HepG2 (cell line): ENCODE data around the gene TRPV4. TPM values are rescaled to one million over a fixed set of nuclear protein-coding genes. Genes with fewer than 3 reads are reported as not detected.
A peak's percentile ranks its signal among the peaks of the same experiment; 100 is the strongest.

Source experiments
- ATAC-seq: fragments of 200-7000 bp; cut with Tn5 transposase; 3 replicates; pipeline ENCODE4 v1.9.1; 2020; ENCODE audit warnings: mild to moderate bottlenecking, moderate library complexity
- BruUV-seq: library from RNA; stranded (reverse); fragments of 400-500 nt; replicated peaks from 2 replicates; lab custom pipeline; 2021; lab: Mats Ljungman, UMichigan
- CTCF ChIA-PET: fragments of 300-600 bp; formaldehyde crosslinking; extraction: SDS; loops from one replicate; lab custom pipeline; 2021; ENCODE audit warnings: low total read pairs, inconsistent platforms, low intra/inter-chr PET ratio; lab: Yijun Ruan, JAX
- POLR2A ChIA-PET: fragments of 350-600 bp; sonication (Branson Sonifier 250); formaldehyde crosslinking; loops from one replicate; lab custom pipeline; 2020; ENCODE audit warnings: antibody characterized with exemption, inconsistent platforms; lab: Yijun Ruan, JAX
- DNase-seq: peaks from one replicate; pipeline ENCODE4 v3.0.0-alpha.2; 2015; ENCODE audit warnings: low spot score
- FAIRE-seq: peaks from 3 replicates; lab custom pipeline; 2011; peaks lifted over from hg19 to GRCh38; lab: Jason Lieb, UNC
- H2AFZ ChIP-seq: one replicate; pipeline ENCODE4 v1.6.1; 2011; ENCODE audit warnings: low read length, inconsistent platforms
- H3K27ac ChIP-seq: fragments of 300-600 bp; 3 replicates; pipeline ENCODE4 v1.8.0; 2011; ENCODE audit warnings: mixed run types, mild to moderate bottlenecking, mixed read lengths, low read length, inconsistent platforms; ENCODE audit not compliant: insufficient read depth; ENCODE audit errors: extremely low read length
- H3K27me3 ChIP-seq, 2 experiments: fragments of 200-600 bp in 1 of 2; 2 replicates in 1 of 2; 3 replicates in 1 of 2; pipeline versions ENCODE4 v1.6.0 to v1.8.0; 2011; ENCODE audit warnings: low read length in 2 of 2, mild to moderate bottlenecking in 2 of 2, moderate library complexity in 2 of 2, inconsistent platforms in 1 of 2; ENCODE audit not compliant: insufficient read depth in 2 of 2, control insufficient read depth in 1 of 2
- H3K36me3 ChIP-seq, 2 experiments: fragments of 200-600 bp in 1 of 2; replicated peaks in 1 of 2; 2 replicates in 1 of 2; 3 replicates in 1 of 2; pipeline versions ENCODE4 v1.5.1 to v1.8.0; 2011; ENCODE audit warnings: low read length in 2 of 2, inconsistent platforms in 1 of 2; ENCODE audit not compliant: insufficient read depth in 2 of 2, control insufficient read depth in 1 of 2
- H3K4me1 ChIP-seq: 2 replicates; pipeline ENCODE4 v1.5.1; 2012; ENCODE audit warnings: low read length, inconsistent platforms; ENCODE audit not compliant: insufficient read depth
- H3K4me2 ChIP-seq: 2 replicates; pipeline ENCODE4 v1.6.0; 2011; ENCODE audit warnings: low read depth, low read length, inconsistent platforms
- H3K4me3 ChIP-seq, 3 experiments: fragments of 200-600 bp in 1 of 3; sonication (generic), shearing (Covaris generic) in 1 of 3; replicated peaks in 1 of 3; 2 replicates each; pipeline ENCODE4 v1.5.1; 2011 to 2016; ENCODE audit warnings: low read length in 3 of 3, inconsistent platforms in 2 of 3, low read depth in 2 of 3, mild to moderate bottlenecking in 2 of 3, control low read depth in 1 of 3, mixed read lengths in 1 of 3; ENCODE audit not compliant: insufficient read depth in 1 of 3
- H3K79me2 ChIP-seq: one replicate; pipeline ENCODE4 v1.6.1; 2011; ENCODE audit warnings: low read length, inconsistent platforms; ENCODE audit not compliant: insufficient read depth
- H3K9ac ChIP-seq: 2 replicates; pipeline ENCODE4 v1.6.0; 2011; ENCODE audit warnings: mild to moderate bottlenecking, low read depth, low read length, inconsistent platforms; ENCODE audit not compliant: insufficient read depth
- H3K9me3 ChIP-seq: 2 replicates; pipeline ENCODE4 v1.5.1; 2012; ENCODE audit warnings: mild to moderate bottlenecking, low read length
- H4K20me1 ChIP-seq: 2 replicates; pipeline ENCODE4 v1.6.0; 2011; ENCODE audit warnings: inconsistent platforms, mild to moderate bottlenecking, low read length, moderate library complexity; ENCODE audit not compliant: insufficient read depth
- CENPX ChIP-seq: sonication (generic); formaldehyde crosslinking; IDR thresholded peaks from 2 replicates; pipeline ENCODE4 v1.9.0; 2021; ENCODE audit warnings: mild to moderate bottlenecking, missing genetic modification reagents, moderate library complexity
- CERS6 ChIP-seq: sonication (generic); formaldehyde crosslinking; IDR thresholded peaks from 2 replicates; pipeline ENCODE4 v1.5.0; 2020; ENCODE audit warnings: missing genetic modification reagents
- ETV5 ChIP-seq: IDR thresholded peaks from 2 replicates; pipeline ENCODE4 v1.6.1; 2018; ENCODE audit warnings: missing biosample characterization, missing genetic modification reagents, inconsistent platforms, borderline replicate concordance
- FOXP1 ChIP-seq, 2 experiments: fragments of 450-650 bp in 1 of 2; IDR thresholded peaks; 2 replicates each; pipeline ENCODE4 v1.6.1; 2017 to 2018; ENCODE audit warnings: antibody characterized with exemption in 1 of 2
- FOXP4 ChIP-seq: sonication (generic); formaldehyde crosslinking; IDR thresholded peaks from 2 replicates; pipeline ENCODE4 v1.4.0; 2020; ENCODE audit warnings: missing genetic modification reagents
- GRHL1 ChIP-seq: sonication (generic); formaldehyde crosslinking; conservative IDR thresholded peaks from 2 replicates; pipeline ENCODE4 v1.8.0; 2022; ENCODE audit warnings: missing genetic modification reagents
- GTF2F1 ChIP-seq: fragments of 150-350 bp; IDR thresholded peaks from 2 replicates; pipeline ENCODE4 v1.6.1; 2014; ENCODE audit warnings: low read length
- KAT8 ChIP-seq: IDR thresholded peaks from 2 replicates; pipeline ENCODE4 v1.6.1; 2016; ENCODE audit warnings: missing genetic modification reagents, missing compliant biosample characterization
- MLLT10 ChIP-seq: sonication (generic); formaldehyde crosslinking; IDR thresholded peaks from 2 replicates; pipeline ENCODE4 v1.4.0; 2020; ENCODE audit warnings: missing genetic modification reagents
- MYC ChIP-seq: sonication (generic); formaldehyde crosslinking; IDR thresholded peaks from 2 replicates; pipeline ENCODE4 v1.9.0; 2021; ENCODE audit warnings: missing genetic modification reagents, borderline replicate concordance
- NCOA1 ChIP-seq: sonication (generic); formaldehyde crosslinking; IDR thresholded peaks from 2 replicates; pipeline ENCODE4 v1.9.0; 2021; ENCODE audit warnings: missing genetic modification reagents
- NR2C2 ChIP-seq: sonication (generic); formaldehyde crosslinking; IDR thresholded peaks from 2 replicates; pipeline ENCODE4 v1.4.0; 2020; ENCODE audit warnings: missing genetic modification reagents, mild to moderate bottlenecking, moderate library complexity, borderline replicate concordance
- PLSCR1 ChIP-seq: sonication (generic); formaldehyde crosslinking; IDR thresholded peaks from 2 replicates; pipeline ENCODE4 v1.5.0; 2020; ENCODE audit warnings: missing genetic modification reagents, mild to moderate bottlenecking, borderline replicate concordance
- RFX1 ChIP-seq: fragments of 450-650 bp; IDR thresholded peaks from 2 replicates; pipeline ENCODE4 v1.6.1; 2017
- TEAD3 ChIP-seq: optimal IDR thresholded peaks from 2 replicates; pipeline ENCODE3; 2016; ENCODE audit warnings: borderline replicate concordance
- WGBS: methylation state at CpG from one replicate; pipeline ENCODE4 v1.1.6; 2017; ENCODE audit warnings: low lambda C conversion rate; 5-methylcytosine and 5-hydroxymethylcytosine counted together
- in situ Hi-C: cut with HindIII; loops from 2 replicates; pipeline ENCODE4 v1.10.0; 2017; ENCODE audit warnings: low pct_unique_long_range_greater_than_20kb; ENCODE audit not compliant: extremely low pct_ligation_motif_present
- intact Hi-C: fragments of 100-400 bp; cut with micrococcal nuclease; formaldehyde crosslinking; loops from one replicate; pipeline ENCODE4 v1.10.0; 2022; ENCODE audit not compliant: unreplicated experiment
- polyA plus RNA-seq, 8 experiments: library from polyadenylated mRNA; depleted of rRNA in 3 of 8; stranded (reverse) in 7 of 8; unstranded in 1 of 8; fragments of >200 nt; fragmentation: Illumina TruSeq in 4 of 8; extraction: Trizol in 4 of 8; gene quantifications; 2 replicates each; pipeline versions ENCODE4 v1.2.1 to v1.2.3, GENCODE V29; 2011 to 2016; ENCODE audit warnings: low read depth in 4 of 8, missing spikeins in 1 of 8, mixed read lengths in 1 of 8; ENCODE audit not compliant: insufficient read depth in 1 of 8
- total RNA-seq, 5 experiments: library from RNA; depleted of rRNA; stranded (reverse); fragments of >200 nt; fragmentation: Illumina TruSeq; extraction: Trizol; gene quantifications; 2 replicates each; pipeline ENCODE4 v1.2.3, GENCODE V29; 2016; ENCODE audit warnings: low read depth in 1 of 5

Gene TRPV4
- total and polyA plus RNA-seq, 2 of the 13 experiments (the other 11 are each of a cell fraction or from before 2014, with no cell fraction given), result 0.66 to 4.7 TPM

- TF ChIP-seq FOXP4 (CRISPR knock-in tag) (peak; percentile 38; the same call in 1 of the 2 replicates), ETV5 (CRISPR knock-in tag) (peak; percentile 60; the same call in 1 of the 2 replicates), MLLT10 (no peak), NCOA1 (CRISPR knock-in tag) (no peak)
Observed at GRCh38 chr12:109752117-109753053, 80.8 kb downstream of the TRPV4 start (continued).

GRCh38 chr12:109744986-109745942 lies 87.9 kb downstream of the TRPV4 start:
- Histone ChIP-seq H3K4me3 (no peak overlapping the region), H3K79me2 (peaks cover 7% of the 10 kb centered on the region), H3K9me3 (no peaks in the 10 kb centered on the region), H3K4me2 (no peak overlapping the region), H3K27ac (no peak overlapping the region), H3K9ac (no peak overlapping the region), H3K4me1 (peaks cover 43% of the 10 kb centered on the region), H2AFZ (no peak overlapping the region), H4K20me1 (no peaks in the 10 kb centered on the region), H3K36me3 (peaks cover 2 to 3% of the 10 kb centered on the region in 2 experiments; a peak in 2 of 5 replicates), H3K27me3 (no peaks in the 10 kb centered on the region)
- ATAC-seq (no peak), FAIRE-seq (no peak), DNase-seq (no peak)
- in situ Hi-C loops, result no loop called here
- intact Hi-C loops, result no loop called here
- POLR2A ChIA-PET, result no interaction called here
- CTCF ChIA-PET, result no interaction called here
- no TSS peak for BruUV-seq
- 89% methylated on average over 8 of the region's 8 CpGs for WGBS
- TF ChIP-seq CENPX (CRISPR knock-in tag) (no peak), GRHL1 (CRISPR knock-in tag) (no peak), RFX1 (no peak), CERS6 (CRISPR knock-in tag) (no peak), PLSCR1 (no peak), MYC (CRISPR knock-in tag) (no peak), KAT8 (no peak), FOXP1 (IDR thresholded peaks at IDR 0.05) (no peak), FOXP1 (CRISPR knock-in tag; IDR thresholded peaks at IDR 0.05) (no peak), GTF2F1 (no peak), TEAD3 (no peak), NR2C2 (CRISPR knock-in tag) (no peak)
